ENCODE data around the gene CACNG7.

CACNG7 gene

GRCh38 chr19:53879140-53880081, 29.7 kb upstream of the CACNG7 start:
- peak; percentile 92 for DNase-seq

GRCh38 chr19:53880711-53881481, 28.2 kb upstream of the CACNG7 start:
- DNase-seq, result no peak

- DNase-seq, result no peak
Observed at GRCh38 chr19:53881482-53882390, 27.3 kb upstream of the CACNG7 start, which contains the start of gene PRKCG. Gene PRKCG (plus strand): TSS chr19:53882197. CDS start chr19:53882495, 298 bp downstream.

GRCh38 chr19:53882391-53883050, 26.6 kb upstream of the CACNG7 start:
- DNase-seq, result no peak

GRCh38 chr19:53883231-53883661, 25.8 kb upstream of the CACNG7 start:
- DNase-seq, result no peak

GRCh38 chr19:53883741-53884140, 25.3 kb upstream of the CACNG7 start:
- DNase-seq, result no peak

GRCh38 chr19:53884256-53884655, 24.8 kb upstream of the CACNG7 start:
- DNase-seq, result no peak

GRCh38 chr19:53885036-53885435, 24.0 kb upstream of the CACNG7 start:
- no peak for DNase-seq

- DNase-seq, result no peak
Observed at GRCh38 chr19:53892301-53892980, 16.6 kb upstream of the CACNG7 start.

- no peak for DNase-seq
Observed at GRCh38 chr19:53892981-53893325, 16.1 kb upstream of the CACNG7 start.

GRCh38 chr19:53894707-53895106, 14.4 kb upstream of the CACNG7 start:
- no peak for DNase-seq

- no peak for DNase-seq
Observed at GRCh38 chr19:53896682-53897081, 12.4 kb upstream of the CACNG7 start.

- no peak for DNase-seq
Observed at GRCh38 chr19:53897459-53897858, 11.6 kb upstream of the CACNG7 start.

GRCh38 chr19:53898166-53898565, 10.9 kb upstream of the CACNG7 start:
- no peak for DNase-seq

- DNase-seq, result no peak
Observed at GRCh38 chr19:53898636-53899341, 10.3 kb upstream of the CACNG7 start.

GRCh38 chr19:53900191-53900860, 8.8 kb upstream of the CACNG7 start:
- DNase-seq, result no peak

- DNase-seq, result peak; percentile 28
Observed at GRCh38 chr19:53903055-53903680, 5.9 kb upstream of the CACNG7 start.

- no peak for DNase-seq
Observed at GRCh38 chr19:53904909-53905308, 4.2 kb upstream of the CACNG7 start.

- DNase-seq, result no peak
Observed at GRCh38 chr19:53905787-53906186, 3.3 kb upstream of the CACNG7 start.
